ENCODE measurements around the gene METAP2.
"Not testable (repeated sequence)": the region's sequence is repeated elsewhere in the genome, so short reads cannot be mapped to it uniquely, and the experiment has no call there.

DNA sequence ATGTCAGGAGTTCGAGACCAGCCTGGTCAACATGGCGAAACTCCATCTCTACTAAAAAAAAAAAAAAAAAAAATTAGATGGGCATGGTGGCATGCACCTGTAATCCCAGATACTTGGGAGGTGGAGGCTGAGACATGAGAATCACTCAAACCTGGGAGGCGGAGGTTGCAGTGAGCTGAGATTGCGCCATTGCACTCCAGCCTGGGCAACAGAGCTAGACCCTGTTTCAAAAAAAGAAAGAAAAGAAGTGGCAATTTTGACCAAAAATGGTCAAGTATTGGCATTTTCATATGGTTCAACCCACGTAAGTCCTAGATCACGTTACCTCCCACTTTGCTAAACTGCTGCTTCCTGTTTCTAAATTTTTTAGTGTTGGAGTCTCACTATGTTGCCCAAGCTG is 8.6 kb downstream of the METAP2 start:
- TF ChIP-seq, protein P1, sequence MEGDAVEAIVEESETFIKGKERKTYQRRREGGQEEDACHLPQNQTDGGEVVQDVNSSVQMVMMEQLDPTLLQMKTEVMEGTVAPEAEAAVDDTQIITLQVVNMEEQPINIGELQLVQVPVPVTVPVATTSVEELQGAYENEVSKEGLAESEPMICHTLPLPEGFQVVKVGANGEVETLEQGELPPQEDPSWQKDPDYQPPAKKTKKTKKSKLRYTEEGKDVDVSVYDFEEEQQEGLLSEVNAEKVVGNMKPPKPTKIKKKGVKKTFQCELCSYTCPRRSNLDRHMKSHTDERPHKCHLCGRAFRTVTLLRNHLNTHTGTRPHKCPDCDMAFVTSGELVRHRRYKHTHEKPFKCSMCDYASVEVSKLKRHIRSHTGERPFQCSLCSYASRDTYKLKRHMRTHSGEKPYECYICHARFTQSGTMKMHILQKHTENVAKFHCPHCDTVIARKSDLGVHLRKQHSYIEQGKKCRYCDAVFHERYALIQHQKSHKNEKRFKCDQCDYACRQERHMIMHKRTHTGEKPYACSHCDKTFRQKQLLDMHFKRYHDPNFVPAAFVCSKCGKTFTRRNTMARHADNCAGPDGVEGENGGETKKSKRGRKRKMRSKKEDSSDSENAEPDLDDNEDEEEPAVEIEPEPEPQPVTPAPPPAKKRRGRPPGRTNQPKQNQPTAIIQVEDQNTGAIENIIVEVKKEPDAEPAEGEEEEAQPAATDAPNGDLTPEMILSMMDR (IDR thresholded peaks at IDR 0.05): not testable (repeated sequence)
- not testable (repeated sequence) for TF ChIP-seq POLR2AphosphoS5, POLR2A (IDR thresholded peaks at IDR 0.05)
